HG03159 (cell line): ENCODE measurements around the gene SCGB3A1.
A peak's percentile ranks its signal among the peaks of the same experiment; 100 is the strongest.

Experiments used
- ATAC-seq: cut with Tn5 transposase; IDR thresholded peaks from one replicate; pipeline ENCODE4 v1.9.1; 2021; ENCODE audit warnings: mild to moderate bottlenecking, moderate library complexity; ENCODE audit not compliant: unreplicated experiment

Gene SCGB3A1

DNA sequence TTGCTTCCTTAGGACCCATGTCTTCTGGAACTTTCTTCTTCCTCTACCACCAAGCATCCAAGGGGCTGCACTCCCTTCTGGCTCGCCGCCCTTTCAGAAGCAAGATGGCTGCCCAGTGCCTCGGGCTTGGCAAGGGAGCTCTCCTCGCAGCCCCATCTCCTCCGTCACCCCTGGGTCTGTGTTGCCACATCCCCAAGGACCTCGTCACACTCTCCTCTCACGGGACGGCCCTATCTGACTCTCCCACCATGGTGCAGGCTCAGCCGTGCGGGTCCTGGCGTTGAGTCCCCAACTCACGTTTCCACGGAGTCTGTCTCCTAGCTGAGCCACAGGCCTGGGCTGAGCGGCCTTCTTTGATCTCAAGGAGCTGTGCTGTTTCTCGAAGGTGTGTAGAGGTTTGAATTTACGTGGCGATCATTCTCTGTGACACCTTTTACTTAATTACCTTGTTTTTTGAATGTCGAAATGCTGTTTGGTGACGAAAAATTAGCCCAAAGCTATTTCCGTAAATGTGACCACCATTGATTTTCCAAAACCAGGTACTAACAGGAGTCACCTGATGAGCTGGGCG lies 15.0 kb upstream of the SCGB3A1 start:
- no peak for ATAC-seq

DNA sequence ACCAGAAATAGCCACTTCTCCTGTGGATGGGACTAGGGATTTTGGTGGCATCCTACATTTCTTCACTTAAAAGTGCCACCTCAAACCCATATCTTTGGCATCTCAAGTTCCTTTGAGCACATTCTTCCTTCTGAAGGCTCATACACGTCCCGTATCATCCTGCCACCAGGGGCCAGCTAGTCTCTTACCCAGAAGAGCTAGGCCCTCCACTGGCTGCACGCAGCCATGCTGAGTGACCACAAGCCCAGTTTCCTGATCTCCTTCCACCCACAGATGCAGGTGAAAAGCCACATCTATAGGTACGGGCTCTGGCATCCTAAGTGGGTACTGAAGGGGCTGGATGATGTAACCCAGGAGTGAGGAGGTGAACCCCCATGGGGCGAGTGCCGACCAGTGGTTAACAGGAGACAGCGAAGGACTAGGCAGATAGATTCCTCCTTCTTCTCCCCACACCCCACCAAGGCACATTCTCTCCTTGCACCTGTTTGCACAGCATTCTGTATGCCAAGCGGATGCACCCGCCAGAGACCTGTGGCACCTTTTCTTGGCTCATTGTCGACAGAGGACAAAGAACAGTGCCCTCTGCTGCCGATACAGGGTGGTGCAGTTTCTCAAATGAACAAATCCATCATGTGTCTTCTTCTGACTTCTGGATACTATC lies 14.4 kb upstream of the SCGB3A1 start:
- peak; percentile 65 for ATAC-seq

GRCh38 chr5:180604271-180604670 lies 13.0 kb upstream of the SCGB3A1 start:
- no peak for ATAC-seq

GRCh38 chr5:180603076-180603594 lies 11.8 kb upstream of the SCGB3A1 start:
- no peak for ATAC-seq

GRCh38 chr5:180602481-180603075 lies 11.3 kb upstream of the SCGB3A1 start:
- no peak for ATAC-seq

DNA sequence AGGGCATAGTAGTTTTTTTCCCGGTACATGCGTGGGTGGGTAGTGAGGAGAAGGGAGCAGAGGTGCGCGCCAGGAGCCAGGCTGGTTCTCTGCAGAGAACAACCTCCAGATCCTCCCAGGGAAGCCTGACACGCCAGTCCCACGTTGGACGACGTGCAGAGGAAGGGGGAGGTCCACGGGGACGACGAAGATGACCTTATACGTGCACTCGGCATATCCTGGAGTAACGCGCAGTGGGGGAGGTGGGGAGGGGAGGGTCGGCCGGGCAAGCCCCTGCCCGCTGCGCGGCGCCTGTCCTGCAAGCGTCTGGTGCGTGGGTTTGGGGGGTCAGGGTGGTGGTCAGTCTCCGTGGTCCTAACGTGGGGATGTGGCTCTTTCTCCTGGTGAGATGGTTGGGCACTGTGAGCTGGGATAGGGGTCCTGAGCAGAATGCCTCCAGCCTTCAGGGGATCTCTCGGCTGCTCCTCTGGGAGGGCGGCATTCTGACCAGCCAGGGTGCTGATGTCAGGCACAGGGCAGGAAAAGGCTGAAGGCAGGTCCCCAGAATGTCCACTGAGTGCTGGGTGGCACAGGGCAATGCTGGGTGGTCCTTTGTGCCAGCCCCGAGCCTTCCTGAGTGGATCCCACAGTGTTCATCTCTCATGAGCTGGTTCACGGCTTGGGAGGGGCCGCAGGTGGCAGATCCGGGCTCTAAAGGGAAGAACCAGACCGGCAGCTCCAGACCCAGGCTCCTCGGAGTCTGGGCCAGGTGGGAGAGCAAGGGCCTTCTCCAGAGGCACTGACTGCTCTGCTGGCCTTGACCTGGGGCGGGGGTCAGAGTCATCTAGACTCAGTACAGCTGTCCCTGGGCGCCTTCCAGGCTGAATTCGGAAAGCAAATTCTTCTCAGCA lies 10.5 kb upstream of the SCGB3A1 start:
- ATAC-seq: no peak

DNA sequence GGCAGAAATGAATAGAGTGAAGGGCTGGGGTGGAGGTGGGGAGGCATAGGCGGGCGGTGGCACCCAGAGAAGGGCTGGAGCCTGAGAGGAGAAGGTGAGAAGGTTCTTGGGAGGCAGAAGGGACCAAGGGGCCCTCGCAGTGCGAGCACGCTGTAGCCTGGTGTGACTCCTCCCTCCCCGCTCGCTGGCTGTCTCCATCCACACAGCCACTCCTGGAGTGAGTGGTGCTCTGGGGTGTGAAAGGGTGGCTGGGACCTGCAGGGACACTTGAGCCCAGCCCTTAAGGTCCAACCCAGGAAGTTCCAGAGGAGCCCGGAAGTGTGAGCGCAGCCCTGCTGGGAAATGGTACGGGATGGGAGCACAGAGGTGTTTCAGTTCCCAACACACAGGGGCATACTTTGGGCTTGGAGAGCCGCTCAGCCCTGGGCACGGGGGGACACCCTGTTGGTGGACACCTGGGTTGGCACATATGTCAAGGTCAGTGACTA lies 9.3 kb upstream of the SCGB3A1 start:
- ATAC-seq: no peak

DNA sequence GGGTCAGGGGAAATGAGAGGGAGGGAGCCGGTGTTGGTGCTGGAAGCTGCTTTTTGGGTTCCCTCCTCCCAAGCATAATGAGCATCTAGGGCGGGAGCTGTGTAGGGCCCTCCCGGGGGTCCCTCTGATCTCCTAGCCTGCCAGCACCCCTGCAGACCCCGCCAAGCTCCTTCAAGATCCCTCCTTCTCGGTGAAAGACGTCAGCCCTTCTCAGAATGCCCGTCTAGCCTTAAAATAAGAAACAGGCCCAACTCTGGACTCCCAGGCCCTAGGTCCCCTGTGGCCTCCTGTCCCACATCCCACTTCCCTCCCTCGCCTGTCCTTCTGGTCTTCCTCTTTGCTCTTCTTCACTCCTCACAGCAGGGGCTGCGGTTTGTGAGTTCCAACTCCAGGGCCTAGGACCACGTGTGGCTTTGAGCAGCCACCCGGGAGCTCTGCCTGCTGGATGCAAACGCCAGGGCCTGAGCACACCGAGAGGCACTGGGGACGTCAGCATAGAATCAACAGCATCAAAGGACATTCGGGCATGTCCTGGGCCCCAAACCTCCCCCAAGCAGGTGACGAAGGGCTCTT lies 8.8 kb upstream of the SCGB3A1 start:
- no peak for ATAC-seq

DNA sequence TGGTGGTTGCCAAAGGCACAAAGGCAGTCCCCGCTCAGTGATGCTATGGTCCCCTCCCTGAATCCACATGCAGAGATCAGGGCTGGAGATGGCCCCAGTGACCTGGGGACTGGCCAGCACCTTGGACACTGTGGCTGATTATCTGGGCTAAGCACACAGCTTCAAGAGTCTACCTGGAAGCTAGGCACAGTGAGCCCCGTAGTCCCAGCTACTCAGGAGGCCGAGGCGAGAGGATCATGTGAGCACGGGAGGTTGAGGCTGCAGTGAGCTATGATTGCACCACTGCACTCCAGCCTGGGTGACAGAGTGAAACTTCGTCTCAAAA lies 8.3 kb upstream of the SCGB3A1 start:
- ATAC-seq: no peak

DNA sequence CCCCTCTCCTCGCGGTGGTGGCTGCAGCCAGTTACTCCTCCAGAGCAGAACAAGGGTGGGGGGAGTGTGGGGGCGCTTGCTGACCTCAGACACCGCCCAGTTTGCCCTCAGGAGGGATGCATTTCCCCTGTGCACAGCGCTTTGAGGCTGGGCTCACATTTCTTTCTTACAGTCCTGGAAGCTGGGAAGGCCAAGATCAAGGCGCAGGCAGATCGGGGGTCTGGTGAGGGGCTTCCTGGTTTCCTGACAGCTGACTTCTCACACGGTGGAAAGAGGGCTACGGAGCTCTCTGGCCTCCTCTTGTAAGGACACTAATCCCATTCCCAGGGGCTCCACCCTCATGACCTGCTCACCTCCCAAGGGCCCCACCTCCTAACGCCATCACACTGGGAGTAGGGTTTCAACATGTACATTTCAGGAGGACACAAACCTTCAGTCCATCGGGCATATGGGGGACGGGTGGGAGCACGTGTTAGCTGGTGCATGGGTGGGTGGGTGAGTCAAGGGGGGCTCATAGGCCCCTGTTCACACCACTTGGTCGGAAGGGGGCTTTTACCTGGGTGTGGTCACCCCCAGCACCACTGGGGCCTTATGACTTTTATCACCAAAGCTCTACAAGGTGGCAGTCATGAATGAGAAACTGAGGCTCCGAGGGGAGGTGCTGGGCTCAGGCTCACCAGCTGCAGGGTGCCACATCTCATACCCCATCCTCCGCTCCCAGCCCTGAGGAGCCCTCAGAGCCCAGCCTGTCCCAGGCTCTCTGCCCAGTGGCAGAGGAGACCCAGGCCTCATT lies 7.7 kb upstream of the SCGB3A1 start:
- ATAC-seq: no peak

GRCh38 chr5:180598316-180598701 lies 7.0 kb upstream of the SCGB3A1 start:
- no peak for ATAC-seq

GRCh38 chr5:180596668-180597231 lies 5.5 kb upstream of the SCGB3A1 start:
- no peak for ATAC-seq

DNA sequence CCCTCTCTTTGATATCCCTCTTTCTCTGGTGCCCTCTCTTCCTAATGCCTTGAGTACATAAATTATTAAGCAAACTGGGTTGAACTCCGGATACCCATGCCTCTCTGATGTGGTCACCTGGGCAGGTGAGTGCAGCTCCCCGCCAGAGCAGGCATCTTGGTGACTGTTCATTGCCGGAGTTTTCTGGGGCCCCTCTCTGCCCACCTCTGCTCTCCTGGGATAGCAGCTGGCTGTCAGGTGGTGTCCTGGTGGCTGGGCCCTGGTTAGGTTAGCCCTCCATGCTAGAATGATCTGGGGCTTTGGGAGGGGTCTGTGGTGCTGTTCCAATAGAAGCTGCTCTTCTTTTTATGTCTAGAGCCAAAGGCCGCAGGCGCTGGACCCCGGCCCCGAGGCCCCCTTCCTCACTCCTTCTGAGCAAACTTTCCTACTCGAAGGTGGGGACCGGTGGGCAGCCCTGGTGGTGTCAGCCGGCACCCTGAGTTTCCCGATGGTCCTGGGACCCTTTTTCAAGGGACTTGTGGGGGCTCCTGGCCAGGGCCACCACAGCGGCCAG lies 4.9 kb upstream of the SCGB3A1 start:
- ATAC-seq: no peak

DNA sequence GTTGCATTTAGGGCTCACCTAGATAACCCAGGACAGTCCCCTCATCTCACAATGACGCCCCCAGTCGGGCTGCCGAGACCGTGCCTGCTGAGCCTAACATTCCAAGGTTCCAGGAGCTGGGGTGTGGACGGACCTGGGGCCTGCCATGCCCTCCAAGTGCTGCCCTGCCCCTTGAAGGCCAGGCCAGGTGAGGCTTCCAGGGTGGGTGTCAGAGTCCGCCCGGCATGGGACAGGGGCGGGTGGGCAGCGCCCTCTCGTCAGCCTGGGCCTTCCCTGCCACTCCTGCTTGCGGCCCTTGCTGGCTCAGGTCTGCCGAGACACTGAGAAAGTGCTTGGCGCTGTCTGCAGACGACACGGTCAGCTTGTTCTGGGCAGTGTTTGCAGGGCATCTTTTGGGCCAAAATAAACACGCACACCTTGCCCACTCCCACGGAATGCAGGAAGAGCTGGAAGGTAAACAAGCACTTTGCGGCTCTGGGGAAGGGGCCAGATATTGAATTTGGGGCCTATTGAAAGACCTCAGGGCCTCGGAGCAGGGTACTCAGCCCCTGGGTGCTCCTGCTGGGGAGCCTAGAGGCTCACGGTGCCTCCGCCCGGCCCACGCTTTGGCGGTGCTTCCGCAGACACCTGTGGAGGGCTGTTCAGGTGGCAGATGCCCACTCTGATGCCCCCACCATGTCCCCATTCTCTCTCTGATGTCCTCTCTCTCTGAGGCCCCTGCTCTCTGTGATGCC lies 4.2 kb upstream of the SCGB3A1 start:
- no peak for ATAC-seq

DNA sequence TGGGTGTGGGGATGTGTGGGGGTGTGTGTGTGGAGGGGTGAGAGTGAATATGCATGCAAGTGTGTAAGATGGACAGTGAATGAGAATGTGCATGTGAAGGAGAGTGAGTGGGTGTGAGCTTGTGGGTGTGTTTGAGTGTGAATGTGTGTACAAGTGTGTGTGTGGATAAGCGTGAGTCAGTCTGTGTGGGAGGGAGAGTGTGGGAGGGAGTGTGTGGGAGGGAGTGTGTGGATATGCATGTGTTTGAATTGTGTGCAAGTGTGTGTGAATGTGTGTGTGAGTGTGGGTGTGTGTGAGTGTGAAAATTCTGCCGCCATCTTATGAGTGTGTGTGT lies 3.7 kb upstream of the SCGB3A1 start:
- no peak for ATAC-seq

- ATAC-seq: no peak
Observed at GRCh38 chr5:180594311-180595045, 3.2 kb upstream of the SCGB3A1 start.

DNA sequence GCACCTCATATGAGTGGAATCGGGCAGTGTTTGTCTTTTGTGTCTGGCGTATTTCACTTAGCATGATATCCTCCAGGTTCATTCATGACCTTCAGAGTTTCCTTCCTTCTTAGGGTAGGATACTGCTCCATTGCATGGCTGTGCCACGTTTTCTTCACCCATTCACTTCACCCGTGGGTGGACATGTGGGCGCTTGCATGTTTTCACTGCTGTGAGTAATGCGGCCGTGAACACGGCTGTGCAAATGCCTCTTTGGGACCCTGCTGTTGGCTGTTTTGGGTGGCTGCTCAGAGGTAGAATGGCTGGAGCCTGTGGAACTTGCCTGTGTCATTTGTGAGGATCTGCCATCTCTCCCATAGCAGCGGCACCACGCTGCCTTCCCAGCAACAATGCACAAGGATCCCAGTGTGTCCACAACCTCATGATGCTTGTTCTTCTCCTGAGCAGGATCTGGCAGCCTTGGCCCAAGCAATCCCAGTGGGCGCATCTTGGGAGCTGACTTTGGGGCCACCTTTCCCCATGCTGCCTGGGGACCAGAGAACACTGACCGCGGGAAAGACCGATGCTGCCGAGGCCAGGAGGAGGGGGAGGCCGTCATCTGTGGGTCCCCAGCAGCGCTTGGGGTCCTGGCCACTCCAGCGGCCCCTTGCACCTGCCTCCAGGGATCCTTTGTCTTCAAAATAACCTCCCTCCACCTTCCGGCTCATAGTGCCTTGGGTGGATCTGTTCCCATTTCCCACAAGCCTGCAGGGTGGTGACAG lies 2.3 kb upstream of the SCGB3A1 start:
- ATAC-seq: no peak

- no peak for ATAC-seq
Observed at GRCh38 chr5:180592176-180592575, 877 bp upstream of the SCGB3A1 start.
